Keratinocyte (primary cell): ENCODE data around the gene FAM107B. TPM values are rescaled to one million over a fixed set of nuclear protein-coding genes. Genes with fewer than 3 reads are reported as not detected.

Experiments
- DNase-seq: peaks from one replicate; pipeline ENCODE4 v3.0.0-alpha.2; 2011; ENCODE audit warnings: low read depth, missing footprints, low spot score
- FAIRE-seq: peaks from 2 replicates; lab custom pipeline; 2011; peaks lifted over from hg19 to GRCh38; lab: Jason Lieb, UNC
- H2AFZ ChIP-seq: 2 replicates; pipeline ENCODE4 v1.6.0; 2012; ENCODE audit warnings: low read length, control low read depth, inconsistent platforms; ENCODE audit not compliant: control insufficient read depth
- H3K27ac ChIP-seq: 2 replicates; pipeline ENCODE4 v1.5.1; 2011; ENCODE audit warnings: low read length; ENCODE audit not compliant: control insufficient read depth, insufficient read depth
- H3K27me3 ChIP-seq: 3 replicates; pipeline ENCODE4 v1.6.0; 2011; ENCODE audit warnings: low read length; ENCODE audit not compliant: control insufficient read depth, insufficient read depth; ENCODE audit errors: extremely low read depth
- H3K36me3 ChIP-seq, 2 experiments: 2 replicates in 1 of 2; 3 replicates in 1 of 2; pipeline ENCODE4 v1.5.1; 2011; ENCODE audit warnings: low read length in 2 of 2, mild to moderate bottlenecking in 1 of 2; ENCODE audit not compliant: control insufficient read depth in 2 of 2, insufficient read depth in 2 of 2; ENCODE audit errors: extremely low read depth in 1 of 2
- H3K4me1 ChIP-seq: 3 replicates; pipeline ENCODE4 v1.5.1; 2011; ENCODE audit warnings: low read length; ENCODE audit not compliant: control insufficient read depth, insufficient read depth; ENCODE audit errors: extremely low read depth
- H3K4me2 ChIP-seq: 3 replicates; pipeline ENCODE4 v1.6.0; 2011; ENCODE audit warnings: low read depth, low read length; ENCODE audit not compliant: control insufficient read depth, insufficient read depth; ENCODE audit errors: extremely low read depth
- H3K4me3 ChIP-seq, 3 experiments: fragments of 200-600 bp in 1 of 3; sonication (generic) in 1 of 3; 2 replicates in 2 of 3; 3 replicates in 1 of 3; pipeline ENCODE4 v1.5.1; 2011 to 2016; ENCODE audit warnings: low read length in 3 of 3, mild to moderate bottlenecking in 3 of 3, control low read depth in 2 of 3, inconsistent platforms in 1 of 3, low read depth in 1 of 3, mixed read lengths in 1 of 3, mixed run types in 1 of 3, moderate library complexity in 1 of 3; ENCODE audit not compliant: control insufficient read depth in 2 of 3, insufficient read depth in 2 of 3; ENCODE audit errors: extremely low read depth in 1 of 3
- H3K79me2 ChIP-seq: 2 replicates; pipeline ENCODE4 v1.6.0; 2012; ENCODE audit warnings: low read length; ENCODE audit not compliant: control insufficient read depth, insufficient read depth
- H3K9ac ChIP-seq: 3 replicates; pipeline ENCODE4 v1.6.0; 2011; ENCODE audit warnings: low read length; ENCODE audit not compliant: control insufficient read depth, insufficient read depth; ENCODE audit errors: extremely low read depth
- H3K9me1 ChIP-seq: 3 replicates; pipeline ENCODE4 v1.6.0; 2011; ENCODE audit warnings: low read length; ENCODE audit not compliant: control insufficient read depth, insufficient read depth; ENCODE audit errors: extremely low read depth
- H3K9me3 ChIP-seq: 2 replicates; pipeline ENCODE4 v1.5.1; 2012; ENCODE audit warnings: low read depth, low read length; ENCODE audit not compliant: control insufficient read depth
- H4K20me1 ChIP-seq: 3 replicates; pipeline ENCODE4 v1.6.0; 2011; ENCODE audit warnings: low read length; ENCODE audit not compliant: control insufficient read depth, insufficient read depth; ENCODE audit errors: extremely low read depth
- CTCF ChIP-seq, 3 experiments: IDR thresholded peaks in 1 of 3; conservative IDR thresholded peaks in 1 of 3; optimal IDR thresholded peaks in 1 of 3; 2 replicates in 2 of 3; 3 replicates in 1 of 3; pipeline versions ENCODE3 to v1.5.1; 2011; ENCODE audit warnings: low read length in 3 of 3, mild to moderate bottlenecking in 3 of 3, moderate library complexity in 2 of 3, control low read depth in 1 of 3, inconsistent platforms in 1 of 3; ENCODE audit not compliant: insufficient read depth in 2 of 3; ENCODE audit errors: extremely low read depth in 1 of 3
- EZH2 ChIP-seq: IDR thresholded peaks from one replicate; pipeline ENCODE4 v1.6.1; 2012; ENCODE audit warnings: inconsistent platforms, mild to moderate bottlenecking, low read length, moderate library complexity
- dilution Hi-C: fragments of 300-500 bp; cut with MboI; formaldehyde crosslinking; loops from one replicate; pipeline ENCODE4 v1.7.0; 2020; ENCODE audit warnings: low sequenced_read_pairs; ENCODE audit not compliant: extremely low pct_ligation_motif_present
- polyA plus RNA-seq, 5 experiments: library from polyadenylated mRNA; depleted of rRNA in 3 of 5; stranded (reverse) in 3 of 5; stranded (forward) in 1 of 5; unstranded in 1 of 5; fragments of >200 nt; gene quantifications; 1 replicate in 1 of 5; 2 replicates in 3 of 5; 3 replicates in 1 of 5; pipeline versions ENCODE4 v1.2.1 to v1.2.3, GENCODE V29; 2011 to 2012; ENCODE audit warnings: missing spikeins in 2 of 5, low read depth in 1 of 5, low replicate concordance in 1 of 5

Gene FAM107B
- polyA plus RNA-seq, 1 donor (not counting 4 experiments of a cell fraction or from before 2014, with no cell fraction given): 8.7 TPM

- dilution Hi-C loops: no loop called here
- no peak for FAIRE-seq
- H4K20me1 ChIP-seq: no peaks in the 10 kb centered on the region
These were observed 75.2 kb downstream of the FAM107B start for GRCh38 chr10:14699482-14699881.

GRCh38 chr10:14698829-14699170, 75.9 kb downstream of the FAM107B start:
- no peak overlapping the region for H2AFZ ChIP-seq
- no peak for FAIRE-seq
- H3K4me2 ChIP-seq: no peak overlapping the region
- no peak for TF ChIP-seq EZH2
- H3K9ac ChIP-seq: no peak overlapping the region
- no peaks in the 10 kb centered on the region for H3K36me3 ChIP-seq
- H3K27me3 ChIP-seq: no peaks in the 10 kb centered on the region
- DNase-seq: no peak
- no peaks in the 10 kb centered on the region for H4K20me1 ChIP-seq
- no peaks in the 10 kb centered on the region for H3K9me3 ChIP-seq
- dilution Hi-C loops: no loop called here
- H3K4me1 ChIP-seq: no peaks in the 10 kb centered on the region
- H3K79me2 ChIP-seq: no peaks in the 10 kb centered on the region
- H3K27ac ChIP-seq: no peak overlapping the region
- H3K4me3 ChIP-seq: no peak overlapping the region
- H3K9me1 ChIP-seq: no peaks in the 10 kb centered on the region

More at GRCh38 chr10:14699482-14699881, 75.2 kb downstream of the FAM107B start:
- no peaks in the 10 kb centered on the region for H3K36me3 ChIP-seq
- DNase-seq: no peak
- no peak overlapping the region for H2AFZ ChIP-seq
- H3K4me3 ChIP-seq: no peak overlapping the region
- H3K9me3 ChIP-seq: no peaks in the 10 kb centered on the region
- H3K27me3 ChIP-seq: no peaks in the 10 kb centered on the region
- H3K27ac ChIP-seq: no peak overlapping the region
- H3K4me1 ChIP-seq: no peaks in the 10 kb centered on the region
- no peaks in the 10 kb centered on the region for H3K9me1 ChIP-seq
- no peaks in the 10 kb centered on the region for H3K79me2 ChIP-seq
- H3K4me2 ChIP-seq: no peak overlapping the region
- H3K9ac ChIP-seq: no peak overlapping the region
- TF ChIP-seq EZH2 (no peak), CTCF (optimal IDR thresholded peaks at IDR 0.05 in 1 of 3, IDR thresholded peaks at IDR 0.05 in 1 of 3, conservative IDR thresholded peaks at IDR 0.05 in 1 of 3; ENCODE audit: extremely low read depth in 1 of 3, insufficient read depth in 2 of 3, low read length in 3 of 3) (no peak)

- Histone ChIP-seq H3K4me1 (no peaks in the 10 kb centered on the region), H3K9me1 (no peaks in the 10 kb centered on the region), H3K9me3 (no peaks in the 10 kb centered on the region), H3K27me3 (no peaks in the 10 kb centered on the region), H3K36me3 (no peaks in the 10 kb centered on the region), H2AFZ (no peak overlapping the region), H3K9ac (no peak overlapping the region), H3K27ac (no peak overlapping the region), H3K79me2 (no peaks in the 10 kb centered on the region), H3K4me3 (no peak overlapping the region), H4K20me1 (no peaks in the 10 kb centered on the region), H3K4me2 (no peak overlapping the region)
- TF ChIP-seq CTCF (optimal IDR thresholded peaks at IDR 0.05 in 1 of 3, IDR thresholded peaks at IDR 0.05 in 1 of 3, conservative IDR thresholded peaks at IDR 0.05 in 1 of 3; ENCODE audit: extremely low read depth in 1 of 3, insufficient read depth in 2 of 3, low read length in 3 of 3): no peak
- TF ChIP-seq EZH2: no peak
- FAIRE-seq: no peak
- dilution Hi-C loops: no loop called here
- DNase-seq: no peak
These were observed 76.4 kb downstream of the FAM107B start for GRCh38 chr10:14698111-14698828.
